COLO668 (cell line): ENCODE data around the gene WDR72.

Experiments
- DNase-seq: peaks from one replicate; lab custom pipeline; 2025; ENCODE audit not compliant: unreplicated experiment; lab: John Stamatoyannopoulos, UW

The WDR72 gene

GRCh38 chr15:53472210-53472609 lies 287.3 kb downstream of the WDR72 start:
- DNase-seq = no peak

GRCh38 chr15:53470743-53471142 lies 288.7 kb downstream of the WDR72 start:
- DNase-seq = no peak

GRCh38 chr15:53469422-53469821 lies 290.0 kb downstream of the WDR72 start:
- no peak for DNase-seq
